Measurements from ENCODE around the gene LSM14A.
"Not testable (repeated sequence)": the region's sequence is repeated elsewhere in the genome, so short reads cannot be mapped to it uniquely, and the experiment has no call there.

LSM14A gene

GRCh38 chr19:34158966-34159365 is 13.3 kb upstream of the LSM14A start:
- not testable (repeated sequence) for DNase-seq

DNA sequence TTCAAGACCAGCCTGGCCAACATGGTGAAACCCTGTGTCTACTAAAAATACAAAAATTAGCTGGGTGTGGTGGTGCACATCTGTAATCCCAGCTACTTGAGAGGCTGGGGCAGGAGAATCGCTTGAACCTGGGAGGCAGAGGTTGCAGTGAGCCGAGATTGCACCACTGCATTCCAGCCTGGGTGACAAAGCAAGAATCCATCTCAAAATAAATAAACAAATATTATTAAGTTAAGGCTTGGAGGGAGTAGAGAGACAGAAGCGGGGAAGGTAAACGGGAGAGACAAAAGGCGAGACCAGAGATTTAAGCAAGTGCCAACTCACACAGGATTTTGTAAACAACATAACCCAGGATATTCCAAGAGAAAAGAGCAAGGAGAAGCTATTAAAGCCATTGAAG is 12.8 kb upstream of the LSM14A start:
- DNase-seq, result not testable (repeated sequence)

DNA sequence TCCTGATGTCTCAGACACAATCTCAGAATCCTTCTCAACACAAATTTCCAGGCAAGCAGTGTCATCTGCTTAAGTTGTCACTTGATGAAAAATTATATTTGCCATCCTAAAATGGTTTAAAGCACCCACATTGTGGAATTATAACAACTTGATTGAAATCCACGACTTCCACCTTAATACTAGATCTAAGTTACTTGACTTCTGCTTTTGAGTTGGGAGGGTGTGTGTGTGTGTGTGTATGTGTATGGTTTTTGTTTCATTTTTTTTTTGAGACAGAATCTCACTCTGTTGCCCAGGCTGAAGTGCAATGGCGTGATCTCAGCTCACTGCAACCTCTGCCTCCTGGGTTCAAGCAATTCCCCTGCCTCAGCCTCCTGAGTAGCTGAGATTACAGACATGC is 10.4 kb upstream of the LSM14A start:
- not testable (repeated sequence) for DNase-seq

DNA sequence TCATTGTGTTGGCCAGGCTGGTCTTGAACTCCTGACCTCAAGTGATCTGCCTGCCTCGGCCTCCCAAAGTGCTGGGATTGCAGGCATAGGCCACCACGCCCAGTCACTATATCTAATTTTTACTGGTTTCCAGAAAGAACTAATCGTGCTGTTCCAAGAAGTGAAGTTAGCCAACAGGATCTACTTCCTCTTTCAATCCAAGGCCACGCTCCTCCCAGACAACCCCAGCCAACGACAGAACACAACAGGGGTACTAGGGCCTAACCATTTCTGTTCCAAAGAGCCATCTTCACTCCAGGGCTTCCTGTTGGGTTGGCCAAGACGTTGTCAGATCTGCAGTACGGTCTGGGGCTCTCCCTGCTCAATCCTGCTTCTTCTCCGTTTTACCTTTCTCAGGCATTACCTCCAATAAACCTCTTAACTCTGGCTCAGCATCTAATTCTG is 7.0 kb upstream of the LSM14A start:
- DNase-seq, result no peak

DNA sequence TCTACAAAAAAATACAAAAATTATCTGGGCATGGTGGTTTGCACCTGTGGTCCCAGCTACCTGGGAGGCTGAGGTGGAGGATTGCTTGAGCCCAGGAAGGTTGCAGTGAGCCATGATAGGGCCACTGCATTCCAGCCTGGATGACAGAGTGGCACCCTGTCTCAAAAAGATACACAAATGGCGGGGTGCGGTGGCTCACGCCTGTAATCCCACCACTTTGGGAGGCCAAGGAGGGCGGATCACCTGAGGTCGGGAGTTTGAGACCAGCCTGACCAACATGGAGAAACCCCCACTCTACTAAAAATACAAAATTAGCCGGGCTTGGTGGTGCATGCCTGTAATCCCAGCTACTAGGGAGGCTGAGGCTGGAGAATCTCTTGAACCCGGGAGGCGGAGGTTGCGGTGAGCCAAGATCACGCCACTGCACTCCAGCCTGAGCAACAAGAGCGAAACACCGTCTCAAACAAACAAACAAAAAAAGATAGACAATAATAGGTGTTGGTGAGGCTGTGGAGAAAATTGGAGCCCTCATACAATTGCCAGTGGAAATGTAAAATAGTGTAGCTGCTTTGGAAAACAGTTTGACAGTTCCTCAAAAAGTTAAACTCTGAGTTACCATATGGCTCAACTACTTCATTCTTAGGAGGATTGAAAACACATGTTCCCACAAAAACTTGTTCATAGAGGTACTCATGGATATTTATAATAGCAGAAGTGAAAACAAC is 2.7 kb upstream of the LSM14A start:
- not testable (repeated sequence) for DNase-seq

GRCh38 chr19:34171539-34171876 is 796 bp upstream of the LSM14A start:
- DNase-seq, result peak in 3 of 51 donors; percentile 30 to 70 (median 32)

DNA sequence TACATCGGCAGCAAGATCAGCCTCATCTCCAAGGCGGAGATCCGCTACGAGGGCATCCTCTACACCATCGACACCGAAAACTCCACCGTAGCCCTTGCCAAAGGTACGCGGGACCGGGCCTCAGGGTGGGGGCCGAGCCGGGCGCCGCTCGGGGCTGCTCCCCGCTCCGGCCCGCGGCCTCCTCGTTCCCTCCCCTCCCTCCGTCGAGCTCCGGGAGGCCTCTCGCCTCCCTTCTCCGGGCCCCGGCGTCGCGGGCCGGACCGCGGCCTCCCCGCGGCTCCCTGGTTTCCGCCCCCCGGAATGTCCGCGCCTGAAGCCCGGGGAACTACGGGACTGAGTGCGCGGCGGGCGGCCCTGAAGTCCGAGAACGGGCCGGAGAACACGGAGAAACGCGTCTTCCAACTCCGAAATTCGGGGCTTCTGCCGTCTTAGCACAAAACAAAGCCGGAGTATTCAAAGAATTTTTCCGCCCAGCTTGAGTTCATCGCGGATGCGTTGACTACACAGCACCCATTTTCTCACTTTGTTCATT is 423 bp downstream of the LSM14A start:
- DNase-seq, result peak in 14 of 51 donors; percentile 28 to 72 (median 52)

GRCh38 chr19:34173193-34173956 is 1.1 kb downstream of the LSM14A start:
- peak in 15 of 51 donors; percentile 2 to 45 (median 31) for DNase-seq

GRCh38 chr19:34175173-34175572 is 2.9 kb downstream of the LSM14A start:
- not testable (repeated sequence) for DNase-seq

GRCh38 chr19:34176581-34176980 is 4.3 kb downstream of the LSM14A start:
- DNase-seq, result no peak

- no peak for DNase-seq
Measured at GRCh38 chr19:34178274-34178610, 5.9 kb downstream of the LSM14A start.

GRCh38 chr19:34179066-34179465 is 6.8 kb downstream of the LSM14A start:
- DNase-seq, result no peak

DNA sequence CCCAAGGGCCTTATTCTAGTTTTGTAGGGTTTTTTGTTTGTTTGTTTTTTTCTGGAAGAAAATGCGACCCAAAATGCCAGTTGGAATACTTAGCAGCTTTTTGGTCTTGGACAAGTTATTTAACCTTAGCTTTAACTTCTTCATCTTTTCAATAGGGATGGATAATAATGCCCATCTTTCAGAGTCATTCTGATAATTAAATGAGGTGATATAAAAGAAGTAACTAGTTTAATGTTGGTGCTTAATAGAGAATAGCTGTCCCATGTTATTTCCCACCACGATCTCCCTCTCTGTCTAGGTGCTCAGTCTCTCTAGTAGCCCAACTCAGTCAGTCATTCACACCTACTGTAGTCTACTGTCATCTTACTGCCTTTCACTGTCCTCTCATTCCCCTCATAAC is 8.0 kb downstream of the LSM14A start:
- DNase-seq, result no peak

GRCh38 chr19:34180709-34181108 is 8.4 kb downstream of the LSM14A start:
- no peak for DNase-seq

DNA sequence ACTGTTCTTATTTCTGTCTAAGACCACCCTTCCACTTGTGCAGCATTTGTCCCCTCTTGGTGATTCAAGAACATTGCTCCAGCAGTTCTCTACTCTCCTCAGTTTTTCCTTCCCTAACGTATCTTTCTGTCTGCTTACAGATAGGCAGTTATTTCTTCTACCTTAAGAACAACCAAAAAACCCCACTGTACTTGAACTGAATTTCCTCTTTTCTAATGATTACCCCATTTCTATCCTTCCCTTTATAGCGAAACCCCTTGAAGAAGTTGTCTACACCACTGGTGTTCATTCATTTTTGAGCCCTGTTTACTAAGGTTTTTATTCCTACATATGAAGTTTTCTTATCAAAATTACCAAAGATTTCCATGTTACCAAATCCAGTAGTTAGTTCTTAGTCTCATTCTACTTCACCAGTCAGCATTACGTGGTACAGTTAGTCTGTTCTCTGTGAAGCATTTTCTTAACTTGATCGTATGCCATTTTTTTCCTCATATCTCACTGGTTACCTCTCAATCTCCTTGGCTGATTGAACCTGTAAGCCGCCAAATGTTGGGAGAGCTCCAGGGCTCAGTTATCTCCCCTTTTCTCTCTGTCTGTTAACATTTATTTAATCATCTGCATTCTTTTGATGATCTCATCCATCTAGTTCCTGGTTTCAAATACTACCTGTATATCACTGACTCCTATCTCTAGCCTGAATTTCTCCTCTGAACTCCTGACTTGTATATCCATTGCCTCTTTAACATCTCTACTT is 9.0 kb downstream of the LSM14A start:
- DNase-seq, result no peak

DNA sequence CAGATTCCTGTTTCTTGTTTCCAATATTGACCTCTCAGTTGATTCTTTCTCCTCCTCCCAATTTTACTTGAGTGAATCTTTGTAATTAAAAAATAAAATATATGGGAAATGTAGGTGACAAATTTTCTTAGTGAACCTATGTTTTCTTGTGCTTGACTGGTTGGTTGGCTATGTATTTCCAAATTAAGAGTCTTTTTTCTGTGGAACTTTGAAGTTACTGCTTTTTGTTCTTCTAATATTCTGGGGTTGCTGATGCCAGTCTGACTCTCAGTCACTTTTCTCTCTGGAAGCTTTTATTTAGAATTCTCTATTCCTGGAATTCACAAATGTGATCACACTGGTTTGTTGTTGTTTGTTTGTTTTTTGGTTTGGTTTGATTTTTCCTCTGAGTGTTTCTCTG is 9.8 kb downstream of the LSM14A start:
- DNase-seq, result no peak

GRCh38 chr19:34184880-34185491 is 12.7 kb downstream of the LSM14A start:
- no peak for DNase-seq

DNA sequence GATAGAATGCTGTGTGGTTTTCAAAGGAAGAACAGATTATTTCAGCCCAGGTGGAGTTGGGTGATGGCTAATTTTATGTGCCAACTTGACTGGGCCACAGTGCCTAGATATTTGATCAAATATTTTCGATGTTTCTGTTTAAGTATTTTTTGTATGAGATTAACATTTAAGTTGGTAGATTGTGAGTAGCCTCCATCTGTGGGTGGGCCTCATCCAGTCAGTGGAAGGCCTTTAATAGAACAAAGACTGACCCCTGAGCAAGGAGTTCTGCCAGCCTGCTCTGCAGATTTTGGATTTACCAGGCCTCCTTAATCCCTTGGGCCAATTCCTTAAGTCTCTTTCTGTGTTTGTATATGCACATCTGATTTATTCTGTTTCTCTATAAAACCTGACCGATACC is 13.9 kb downstream of the LSM14A start:
- no peak for DNase-seq

DNA sequence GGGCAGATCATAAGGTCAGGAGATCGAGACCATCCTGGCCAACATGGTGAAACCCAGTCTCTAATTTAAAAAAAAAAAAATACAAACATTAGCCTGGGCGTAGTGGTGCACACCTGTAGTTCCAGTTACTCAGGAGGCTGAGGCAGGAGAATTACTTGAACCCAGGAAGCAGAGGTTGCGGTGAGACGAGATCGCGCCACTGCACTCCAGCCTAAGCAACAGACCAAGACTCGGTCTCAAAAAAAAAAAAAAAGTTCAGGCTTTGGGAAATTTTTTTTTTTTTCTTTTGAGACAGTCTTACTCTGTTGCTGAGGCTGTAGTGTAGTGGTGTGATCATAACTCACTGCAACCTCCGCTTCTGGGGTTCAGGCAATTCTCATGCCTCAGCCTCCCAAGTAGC is 14.7 kb downstream of the LSM14A start:
- DNase-seq, result no peak

DNA sequence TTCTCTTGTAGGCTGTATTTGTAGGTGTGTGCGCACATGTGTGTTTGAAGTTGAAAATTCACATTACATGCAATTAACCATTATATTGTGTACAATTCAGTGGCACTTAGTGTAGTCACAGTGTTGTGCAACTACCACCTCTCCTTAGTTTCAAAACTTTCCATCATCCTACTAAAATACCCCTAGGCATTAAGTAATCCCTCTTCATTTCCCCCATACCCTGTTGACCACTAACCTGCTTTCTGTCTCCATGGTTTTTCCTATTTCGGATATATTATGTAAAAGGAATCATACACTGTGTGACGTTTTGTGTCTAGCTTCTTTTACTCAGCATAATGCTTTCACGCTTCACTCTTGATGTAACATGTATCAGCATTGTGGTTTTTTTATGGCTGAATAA is 16.1 kb downstream of the LSM14A start:
- DNase-seq, result no peak

GRCh38 chr19:34189199-34189916 is 17.1 kb downstream of the LSM14A start:
- no peak for DNase-seq

Measured in hypothalamus (tissue), 51 donors.